ENCODE data around the gene ECT2.

Gene ECT2

GRCh38 chr3:172766241-172766640 lies 15.7 kb downstream of the ECT2 start (continued):
- TF ChIP-seq POU6F1 (CRISPR knock-in tag; IDR thresholded peaks at IDR 0.05; ENCODE audit: borderline replicate concordance, low read depth) (no peak), CREB5 (CRISPR knock-in tag; IDR thresholded peaks at IDR 0.05; ENCODE audit: low read depth) (peak; percentile 94)

GRCh38 chr3:172766718-172767405 lies 16.3 kb downstream of the ECT2 start:
- TF ChIP-seq BACH2 (CRISPR knock-in tag; IDR thresholded peaks at IDR 0.05; ENCODE audit: borderline replicate concordance) (no peak), ZNF70 (CRISPR knock-in tag; IDR thresholded peaks at IDR 0.05) (no peak), ZC3H10 (CRISPR knock-in tag; IDR thresholded peaks at IDR 0.05) (peak; percentile 60; the same call in 1 of the 2 replicates), ZFP30 (CRISPR knock-in tag; IDR thresholded peaks at IDR 0.05) (no peak), ISL1 (CRISPR knock-in tag; IDR thresholded peaks at IDR 0.05) (peak; percentile 98), TSHZ2 (CRISPR knock-in tag; IDR thresholded peaks at IDR 0.05) (0 out of 2 replicates have a peak, but pooled peaks have one; percentile 37), CSDC2 (CRISPR knock-in tag; IDR thresholded peaks at IDR 0.05) (peak; percentile 53; the same call in 1 of the 2 replicates), ZFP3 (CRISPR knock-in tag; IDR thresholded peaks at IDR 0.05) (peak; percentile 74), CREB5 (CRISPR knock-in tag; IDR thresholded peaks at IDR 0.05; ENCODE audit: low read depth) (peak; percentile 99), ESRRG (CRISPR knock-in tag; IDR thresholded peaks at IDR 0.05) (0 out of 2 replicates have a peak, but pooled peaks have one; percentile 4), SNAI2 (CRISPR knock-in tag; IDR thresholded peaks at IDR 0.05) (peak; percentile 87; the same call in 1 of the 2 replicates), GLIS3 (CRISPR knock-in tag; IDR thresholded peaks at IDR 0.05) (peak; percentile 76; the same call in 1 of the 2 replicates), CSRNP3 (CRISPR knock-in tag; IDR thresholded peaks at IDR 0.05) (0 out of 2 replicates have a peak, but pooled peaks have one; percentile 19)
- ATAC-seq: peak; percentile 91

GRCh38 chr3:172770382-172770781 lies 19.9 kb downstream of the ECT2 start:
- TF ChIP-seq TOX (CRISPR knock-in tag; IDR thresholded peaks at IDR 0.05; ENCODE audit: borderline replicate concordance) (no peak), TCF4 (CRISPR knock-in tag; IDR thresholded peaks at IDR 0.05; ENCODE audit: borderline replicate concordance) (no peak), SNAI2 (CRISPR knock-in tag; IDR thresholded peaks at IDR 0.05) (no peak), CSDC2 (CRISPR knock-in tag; IDR thresholded peaks at IDR 0.05) (no peak), ZNF565 (CRISPR knock-in tag; conservative IDR thresholded peaks at IDR 0.05; ENCODE audit: low read depth) (no peak), ISL1 (CRISPR knock-in tag; IDR thresholded peaks at IDR 0.05) (no peak), RARB (CRISPR knock-in tag; IDR thresholded peaks at IDR 0.05) (no peak), ZNF70 (CRISPR knock-in tag; IDR thresholded peaks at IDR 0.05) (no peak), ZFP3 (CRISPR knock-in tag; IDR thresholded peaks at IDR 0.05) (no peak), ZC3H10 (CRISPR knock-in tag; IDR thresholded peaks at IDR 0.05) (no peak), POU6F1 (CRISPR knock-in tag; IDR thresholded peaks at IDR 0.05; ENCODE audit: borderline replicate concordance, low read depth) (no peak), PPARA (CRISPR knock-in tag; IDR thresholded peaks at IDR 0.05; ENCODE audit: borderline replicate concordance) (no peak), TSHZ2 (CRISPR knock-in tag; IDR thresholded peaks at IDR 0.05) (no peak), CREB5 (CRISPR knock-in tag; IDR thresholded peaks at IDR 0.05; ENCODE audit: low read depth) (no peak)
- ATAC-seq: no peak
